ENCODE results near the gene FARP1. TPM values are rescaled to one million over a fixed set of nuclear protein-coding genes. Genes with fewer than 3 reads are reported as not detected.

Gene FARP1
- total and polyA plus RNA-seq, 2 of the 13 experiments (the other 11 are each of a cell fraction or from before 2014, with no cell fraction given) = 70.6 to 126 TPM

DNA sequence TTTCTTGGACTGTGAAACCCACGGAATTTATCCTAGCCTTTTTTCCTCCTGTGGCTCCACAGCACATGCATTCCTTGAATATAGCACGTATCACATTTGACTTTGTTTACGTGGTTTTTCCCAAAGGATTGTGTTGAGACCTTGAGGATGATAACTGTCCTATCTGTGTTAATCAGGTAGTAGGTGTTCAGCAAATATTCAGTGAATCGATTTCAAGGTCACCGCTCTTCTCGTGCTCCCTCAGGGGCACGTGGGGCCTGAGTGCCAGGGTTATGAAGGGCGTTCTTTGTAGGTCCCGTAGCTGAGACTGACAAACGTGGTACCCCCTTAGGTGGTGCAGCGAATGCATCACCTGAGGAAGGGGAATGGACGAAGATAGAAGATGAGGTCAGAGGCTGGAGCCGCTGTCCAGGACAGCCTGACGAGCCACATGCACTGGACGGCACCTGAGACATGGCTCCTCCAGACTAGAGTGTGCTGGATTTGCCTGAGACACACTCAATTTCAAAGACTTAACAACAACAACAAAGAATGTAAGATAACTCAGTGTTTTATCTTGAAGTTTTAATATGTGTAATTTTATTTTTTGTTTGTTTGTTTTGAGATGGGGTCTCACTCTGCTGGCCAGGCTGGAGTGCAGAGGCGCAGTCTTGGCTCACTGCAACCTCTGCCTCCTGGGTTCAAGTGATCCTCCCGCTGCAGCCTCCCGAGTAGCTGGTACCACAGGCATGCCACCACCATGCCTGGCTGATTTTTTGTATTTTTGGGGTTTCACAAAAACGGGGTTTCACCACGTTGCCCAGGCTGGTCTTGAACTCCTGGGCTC, 165.4 kb downstream of the FARP1 start (continued):
- TF ChIP-seq, protein P1, sequence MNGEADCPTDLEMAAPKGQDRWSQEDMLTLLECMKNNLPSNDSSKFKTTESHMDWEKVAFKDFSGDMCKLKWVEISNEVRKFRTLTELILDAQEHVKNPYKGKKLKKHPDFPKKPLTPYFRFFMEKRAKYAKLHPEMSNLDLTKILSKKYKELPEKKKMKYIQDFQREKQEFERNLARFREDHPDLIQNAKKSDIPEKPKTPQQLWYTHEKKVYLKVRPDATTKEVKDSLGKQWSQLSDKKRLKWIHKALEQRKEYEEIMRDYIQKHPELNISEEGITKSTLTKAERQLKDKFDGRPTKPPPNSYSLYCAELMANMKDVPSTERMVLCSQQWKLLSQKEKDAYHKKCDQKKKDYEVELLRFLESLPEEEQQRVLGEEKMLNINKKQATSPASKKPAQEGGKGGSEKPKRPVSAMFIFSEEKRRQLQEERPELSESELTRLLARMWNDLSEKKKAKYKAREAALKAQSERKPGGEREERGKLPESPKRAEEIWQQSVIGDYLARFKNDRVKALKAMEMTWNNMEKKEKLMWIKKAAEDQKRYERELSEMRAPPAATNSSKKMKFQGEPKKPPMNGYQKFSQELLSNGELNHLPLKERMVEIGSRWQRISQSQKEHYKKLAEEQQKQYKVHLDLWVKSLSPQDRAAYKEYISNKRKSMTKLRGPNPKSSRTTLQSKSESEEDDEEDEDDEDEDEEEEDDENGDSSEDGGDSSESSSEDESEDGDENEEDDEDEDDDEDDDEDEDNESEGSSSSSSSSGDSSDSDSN (CRISPR knock-in tag; IDR thresholded peaks at IDR 0.05) = no peak
- TF ChIP-seq, protein P2, sequence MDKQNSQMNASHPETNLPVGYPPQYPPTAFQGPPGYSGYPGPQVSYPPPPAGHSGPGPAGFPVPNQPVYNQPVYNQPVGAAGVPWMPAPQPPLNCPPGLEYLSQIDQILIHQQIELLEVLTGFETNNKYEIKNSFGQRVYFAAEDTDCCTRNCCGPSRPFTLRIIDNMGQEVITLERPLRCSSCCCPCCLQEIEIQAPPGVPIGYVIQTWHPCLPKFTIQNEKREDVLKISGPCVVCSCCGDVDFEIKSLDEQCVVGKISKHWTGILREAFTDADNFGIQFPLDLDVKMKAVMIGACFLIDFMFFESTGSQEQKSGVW (CRISPR knock-in tag; IDR thresholded peaks at IDR 0.05; ENCODE audit: borderline replicate concordance) = no peak
- peak; percentile 37; the same call in 1 of the 2 replicates for TF ChIP-seq ZSCAN25 (CRISPR knock-in tag; IDR thresholded peaks at IDR 0.05)
- no peak for TF ChIP-seq AGO1 (IDR thresholded peaks at IDR 0.05; ENCODE audit: low read depth, low read length, poor library complexity, severe bottlenecking)
- TF ChIP-seq REXO4 (CRISPR knock-in tag; IDR thresholded peaks at IDR 0.05; ENCODE audit: borderline replicate concordance) = no peak
- TF ChIP-seq, protein P3, sequence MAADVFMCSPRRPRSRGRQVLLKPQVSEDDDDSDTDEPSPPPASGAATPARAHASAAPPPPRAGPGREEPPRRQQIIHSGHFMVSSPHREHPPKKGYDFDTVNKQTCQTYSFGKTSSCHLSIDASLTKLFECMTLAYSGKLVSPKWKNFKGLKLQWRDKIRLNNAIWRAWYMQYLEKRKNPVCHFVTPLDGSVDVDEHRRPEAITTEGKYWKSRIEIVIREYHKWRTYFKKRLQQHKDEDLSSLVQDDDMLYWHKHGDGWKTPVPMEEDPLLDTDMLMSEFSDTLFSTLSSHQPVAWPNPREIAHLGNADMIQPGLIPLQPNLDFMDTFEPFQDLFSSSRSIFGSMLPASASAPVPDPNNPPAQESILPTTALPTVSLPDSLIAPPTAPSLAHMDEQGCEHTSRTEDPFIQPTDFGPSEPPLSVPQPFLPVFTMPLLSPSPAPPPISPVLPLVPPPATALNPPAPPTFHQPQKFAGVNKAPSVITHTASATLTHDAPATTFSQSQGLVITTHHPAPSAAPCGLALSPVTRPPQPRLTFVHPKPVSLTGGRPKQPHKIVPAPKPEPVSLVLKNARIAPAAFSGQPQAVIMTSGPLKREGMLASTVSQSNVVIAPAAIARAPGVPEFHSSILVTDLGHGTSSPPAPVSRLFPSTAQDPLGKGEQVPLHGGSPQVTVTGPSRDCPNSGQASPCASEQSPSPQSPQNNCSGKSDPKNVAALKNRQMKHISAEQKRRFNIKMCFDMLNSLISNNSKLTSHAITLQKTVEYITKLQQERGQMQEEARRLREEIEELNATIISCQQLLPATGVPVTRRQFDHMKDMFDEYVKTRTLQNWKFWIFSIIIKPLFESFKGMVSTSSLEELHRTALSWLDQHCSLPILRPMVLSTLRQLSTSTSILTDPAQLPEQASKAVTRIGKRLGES (CRISPR knock-in tag; IDR thresholded peaks at IDR 0.05; ENCODE audit: borderline replicate concordance) = peak; percentile 88; the same call in 1 of the 2 replicates
- TF ChIP-seq ZNF232 (CRISPR knock-in tag; IDR thresholded peaks at IDR 0.05; ENCODE audit: borderline replicate concordance) = no peak
- no peak for TF ChIP-seq MTF1 (CRISPR knock-in tag; IDR thresholded peaks at IDR 0.05)
- TF ChIP-seq, protein P4, sequence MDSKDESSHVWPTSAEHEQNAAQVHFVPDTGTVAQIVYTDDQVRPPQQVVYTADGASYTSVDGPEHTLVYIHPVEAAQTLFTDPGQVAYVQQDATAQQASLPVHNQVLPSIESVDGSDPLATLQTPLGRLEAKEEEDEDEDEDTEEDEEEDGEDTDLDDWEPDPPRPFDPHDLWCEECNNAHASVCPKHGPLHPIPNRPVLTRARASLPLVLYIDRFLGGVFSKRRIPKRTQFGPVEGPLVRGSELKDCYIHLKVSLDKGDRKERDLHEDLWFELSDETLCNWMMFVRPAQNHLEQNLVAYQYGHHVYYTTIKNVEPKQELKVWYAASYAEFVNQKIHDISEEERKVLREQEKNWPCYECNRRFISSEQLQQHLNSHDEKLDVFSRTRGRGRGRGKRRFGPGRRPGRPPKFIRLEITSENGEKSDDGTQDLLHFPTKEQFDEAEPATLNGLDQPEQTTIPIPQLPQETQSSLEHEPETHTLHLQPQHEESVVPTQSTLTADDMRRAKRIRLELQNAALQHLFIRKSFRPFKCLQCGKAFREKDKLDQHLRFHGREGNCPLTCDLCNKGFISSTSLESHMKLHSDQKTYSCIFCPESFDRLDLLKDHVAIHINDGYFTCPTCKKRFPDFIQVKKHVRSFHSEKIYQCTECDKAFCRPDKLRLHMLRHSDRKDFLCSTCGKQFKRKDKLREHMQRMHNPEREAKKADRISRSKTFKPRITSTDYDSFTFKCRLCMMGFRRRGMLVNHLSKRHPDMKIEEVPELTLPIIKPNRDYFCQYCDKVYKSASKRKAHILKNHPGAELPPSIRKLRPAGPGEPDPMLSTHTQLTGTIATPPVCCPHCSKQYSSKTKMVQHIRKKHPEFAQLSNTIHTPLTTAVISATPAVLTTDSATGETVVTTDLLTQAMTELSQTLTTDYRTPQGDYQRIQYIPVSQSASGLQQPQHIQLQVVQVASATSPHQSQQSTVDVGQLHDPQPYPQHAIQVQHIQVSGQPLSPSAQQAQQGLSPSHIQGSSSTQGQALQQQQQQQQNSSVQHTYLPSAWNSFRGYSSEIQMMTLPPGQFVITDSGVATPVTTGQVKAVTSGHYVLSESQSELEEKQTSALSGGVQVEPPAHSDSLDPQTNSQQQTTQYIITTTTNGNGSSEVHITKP (CRISPR knock-in tag; IDR thresholded peaks at IDR 0.05; ENCODE audit: low read depth) = no peak
- TF ChIP-seq, protein P5, sequence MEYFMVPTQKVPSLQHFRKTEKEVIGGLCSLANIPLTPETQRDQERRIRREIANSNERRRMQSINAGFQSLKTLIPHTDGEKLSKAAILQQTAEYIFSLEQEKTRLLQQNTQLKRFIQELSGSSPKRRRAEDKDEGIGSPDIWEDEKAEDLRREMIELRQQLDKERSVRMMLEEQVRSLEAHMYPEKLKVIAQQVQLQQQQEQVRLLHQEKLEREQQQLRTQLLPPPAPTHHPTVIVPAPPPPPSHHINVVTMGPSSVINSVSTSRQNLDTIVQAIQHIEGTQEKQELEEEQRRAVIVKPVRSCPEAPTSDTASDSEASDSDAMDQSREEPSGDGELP (IDR thresholded peaks at IDR 0.05; ENCODE audit: borderline replicate concordance, low read depth) = no peak
- TF ChIP-seq, protein P6, sequence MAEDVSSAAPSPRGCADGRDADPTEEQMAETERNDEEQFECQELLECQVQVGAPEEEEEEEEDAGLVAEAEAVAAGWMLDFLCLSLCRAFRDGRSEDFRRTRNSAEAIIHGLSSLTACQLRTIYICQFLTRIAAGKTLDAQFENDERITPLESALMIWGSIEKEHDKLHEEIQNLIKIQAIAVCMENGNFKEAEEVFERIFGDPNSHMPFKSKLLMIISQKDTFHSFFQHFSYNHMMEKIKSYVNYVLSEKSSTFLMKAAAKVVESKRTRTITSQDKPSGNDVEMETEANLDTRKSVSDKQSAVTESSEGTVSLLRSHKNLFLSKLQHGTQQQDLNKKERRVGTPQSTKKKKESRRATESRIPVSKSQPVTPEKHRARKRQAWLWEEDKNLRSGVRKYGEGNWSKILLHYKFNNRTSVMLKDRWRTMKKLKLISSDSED (CRISPR knock-in tag; IDR thresholded peaks at IDR 0.05) = no peak
- TF ChIP-seq SIN3B (IDR thresholded peaks at IDR 0.05; ENCODE audit: low read length) = no peak
- TF ChIP-seq, protein P7, sequence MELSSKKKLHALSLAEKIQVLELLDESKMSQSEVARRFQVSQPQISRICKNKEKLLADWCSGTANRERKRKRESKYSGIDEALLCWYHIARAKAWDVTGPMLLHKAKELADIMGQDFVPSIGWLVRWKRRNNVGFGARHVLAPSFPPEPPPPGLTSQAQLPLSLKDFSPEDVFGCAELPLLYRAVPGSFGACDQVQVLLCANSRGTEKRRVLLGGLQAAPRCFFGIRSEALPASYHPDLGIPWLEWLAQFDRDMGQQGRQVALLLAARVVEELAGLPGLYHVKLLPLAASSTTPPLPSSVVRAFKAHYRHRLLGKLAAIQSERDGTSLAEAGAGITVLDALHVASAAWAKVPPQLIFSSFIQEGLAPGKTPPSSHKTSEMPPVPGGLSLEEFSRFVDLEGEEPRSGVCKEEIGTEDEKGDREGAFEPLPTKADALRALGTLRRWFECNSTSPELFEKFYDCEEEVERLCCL (CRISPR knock-in tag; IDR thresholded peaks at IDR 0.05; ENCODE audit: borderline replicate concordance) = no peak

Data from HepG2 (cell line).